CD4-positive, alpha-beta T cell treated with Interleukin-6 at 100 ng/mL for 8 hours (primary cell): ENCODE measurements around the gene MMP28.

ENCODE experiments used
- DNase-seq: peaks from one replicate; pipeline ENCODE4 v3.0.0-alpha.2; 2020; ENCODE audit warnings: mixed read lengths, low spot score

The MMP28 gene

DNA sequence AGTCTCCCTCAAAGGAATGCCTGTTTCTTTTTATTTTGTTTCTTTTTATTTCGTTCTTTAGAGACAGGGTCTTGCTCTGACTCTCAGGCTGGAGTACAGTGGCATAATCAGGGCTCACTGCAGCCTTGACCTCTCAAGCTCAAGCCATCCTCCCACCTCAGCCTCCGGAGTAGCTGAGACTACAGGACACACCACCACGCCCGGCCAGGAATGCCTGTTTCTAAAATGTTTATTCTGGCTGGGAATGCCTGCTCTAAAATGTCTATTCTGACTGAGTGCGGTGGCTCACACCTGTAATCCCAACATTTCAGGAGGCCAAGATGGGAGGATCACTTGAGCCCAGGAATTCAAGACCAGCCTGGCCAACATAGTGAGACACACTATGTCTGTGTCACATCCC is 2.5 kb upstream of the MMP28 start:
- DNase-seq, result no peak

DNA sequence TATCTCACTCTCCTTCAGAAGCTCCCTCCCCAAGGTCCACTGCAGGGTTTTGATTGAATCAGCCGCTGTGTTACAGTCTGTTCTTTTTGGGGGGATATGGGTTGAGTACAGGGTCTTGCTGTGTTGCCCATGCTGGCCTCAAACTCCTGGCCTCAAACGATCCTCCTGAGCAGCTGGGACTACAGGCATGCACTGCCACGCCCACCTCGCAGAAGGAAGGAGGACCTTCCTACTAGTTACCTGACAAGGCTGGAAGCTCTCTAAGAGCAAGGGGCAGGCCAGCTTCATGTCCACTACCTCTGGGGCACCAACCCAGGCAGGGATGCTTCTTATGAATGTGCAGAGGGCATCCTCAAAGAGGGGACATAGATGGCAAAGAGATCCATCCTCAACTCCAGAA is 1.9 kb upstream of the MMP28 start:
- DNase-seq, result no peak

DNA sequence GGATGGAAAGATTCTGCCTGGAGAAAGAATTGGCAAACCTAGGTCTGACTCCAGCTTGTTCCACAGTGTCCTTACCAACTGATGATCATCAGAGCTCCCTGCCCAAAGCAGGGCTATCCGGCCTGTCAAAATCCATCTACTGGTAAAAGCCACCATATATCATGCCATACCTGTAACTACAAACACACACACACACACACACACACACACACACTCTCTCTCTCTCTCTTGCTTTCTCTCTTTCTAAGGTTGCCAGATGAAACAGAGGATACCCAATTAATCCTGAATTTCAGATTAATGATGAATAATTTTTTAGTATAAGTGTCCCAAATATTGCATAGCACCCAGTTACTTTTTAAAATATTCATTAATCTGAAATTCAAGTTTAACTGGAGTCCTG is 1.5 kb upstream of the MMP28 start:
- DNase-seq, result no peak

GRCh38 chr17:35795871-35796265 is 427 bp upstream of the MMP28 start:
- DNase-seq, result no peak

- no peak for DNase-seq
Observed at GRCh38 chr17:35793257-35793656, 2.2 kb downstream of the MMP28 start.

GRCh38 chr17:35791681-35792350 is 3.6 kb downstream of the MMP28 start:
- DNase-seq, result no peak

GRCh38 chr17:35790841-35791240 is 4.6 kb downstream of the MMP28 start:
- no peak for DNase-seq

DNA sequence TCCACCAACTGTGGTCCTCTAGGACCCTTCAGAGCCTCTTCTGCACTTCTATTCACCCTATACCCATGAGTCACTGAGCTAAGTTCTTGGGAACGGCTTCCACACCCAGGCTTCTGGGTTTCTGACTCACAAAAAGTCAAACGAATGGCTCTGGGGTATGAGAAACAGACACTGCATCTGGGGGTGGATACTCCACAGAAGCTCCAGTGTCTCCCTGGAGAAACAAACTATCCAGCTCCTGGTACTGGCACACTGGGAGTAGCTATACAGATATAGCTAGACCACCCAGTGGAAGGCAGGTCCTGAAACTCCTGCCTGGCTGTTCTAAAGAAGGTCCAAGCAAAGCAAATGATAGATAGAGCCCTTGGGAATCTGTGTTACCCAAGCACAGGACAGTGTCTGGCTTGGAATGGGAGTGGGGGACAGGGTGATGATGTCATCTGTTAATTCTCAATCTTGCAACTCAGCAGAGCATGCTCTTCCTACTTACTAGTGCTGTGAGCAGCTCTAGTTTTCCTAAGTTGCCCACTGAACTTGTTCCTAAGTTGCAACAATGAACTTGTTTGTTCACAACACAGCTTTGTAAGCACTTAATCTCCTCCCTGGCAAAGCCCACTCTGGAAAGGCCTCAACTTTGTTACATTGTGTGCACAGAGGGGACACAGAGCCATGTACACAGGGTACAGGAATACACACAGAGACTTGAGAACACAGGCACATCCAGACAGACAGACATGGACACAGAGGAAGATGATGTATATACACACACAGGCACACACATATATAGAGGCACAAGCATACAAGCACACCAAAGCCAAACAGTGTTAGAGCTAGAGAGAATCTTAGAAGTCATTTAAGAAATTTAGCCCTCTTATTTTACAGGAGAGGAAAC is 6.7 kb downstream of the MMP28 start:
- no peak for DNase-seq

- DNase-seq, result no peak
Observed at GRCh38 chr17:35786941-35787432, 8.5 kb downstream of the MMP28 start.

DNA sequence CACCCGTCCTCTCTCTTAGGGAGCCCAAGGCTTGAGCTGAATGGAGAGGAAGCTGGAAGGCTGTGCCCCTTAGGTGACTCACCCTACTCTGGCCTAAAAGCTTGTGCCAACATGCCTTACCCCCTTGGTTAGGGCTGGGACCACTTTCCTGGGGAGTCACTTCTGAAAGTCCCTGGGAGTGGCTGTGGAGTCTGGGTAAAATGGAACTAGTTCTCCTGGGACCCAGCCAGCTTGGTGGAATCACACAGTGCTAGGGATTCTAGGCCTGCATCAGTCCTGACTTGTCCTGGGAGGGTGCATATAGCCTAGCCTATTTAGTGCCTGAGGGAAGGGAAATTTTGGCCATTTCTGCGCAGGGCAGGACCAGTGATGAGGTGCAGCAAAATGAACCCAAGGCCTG is 10.5 kb downstream of the MMP28 start:
- no peak for DNase-seq

- DNase-seq, result no peak
Observed at GRCh38 chr17:35780950-35781349, 14.5 kb downstream of the MMP28 start.

DNA sequence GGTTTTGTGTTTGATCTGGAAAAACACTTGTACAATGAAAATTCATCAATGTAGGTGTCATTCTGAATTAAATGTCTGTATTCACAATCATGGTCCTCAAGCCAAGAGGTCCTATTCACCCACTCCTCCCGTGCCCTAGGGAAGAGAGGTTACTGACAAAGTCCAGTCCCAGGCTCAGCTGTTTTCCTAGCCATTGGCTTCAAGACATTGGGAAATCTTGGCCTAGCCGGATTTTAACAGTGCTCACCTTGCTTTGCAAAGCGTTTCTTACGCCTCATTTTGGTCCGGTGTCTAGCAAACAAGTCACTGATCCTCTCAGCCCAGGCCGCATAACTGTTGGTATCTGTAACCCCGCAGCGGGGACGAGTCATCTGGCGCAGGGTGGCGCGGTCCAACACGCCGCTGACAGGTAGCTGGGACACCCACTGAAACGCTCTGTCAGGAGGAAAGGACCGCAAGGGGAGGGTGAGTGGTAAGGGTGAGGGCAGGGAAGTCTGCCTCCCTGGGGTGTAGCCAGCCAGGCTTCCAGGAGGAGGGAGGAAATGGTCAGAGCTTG is 16.7 kb downstream of the MMP28 start:
- DNase-seq, result no peak

DNA sequence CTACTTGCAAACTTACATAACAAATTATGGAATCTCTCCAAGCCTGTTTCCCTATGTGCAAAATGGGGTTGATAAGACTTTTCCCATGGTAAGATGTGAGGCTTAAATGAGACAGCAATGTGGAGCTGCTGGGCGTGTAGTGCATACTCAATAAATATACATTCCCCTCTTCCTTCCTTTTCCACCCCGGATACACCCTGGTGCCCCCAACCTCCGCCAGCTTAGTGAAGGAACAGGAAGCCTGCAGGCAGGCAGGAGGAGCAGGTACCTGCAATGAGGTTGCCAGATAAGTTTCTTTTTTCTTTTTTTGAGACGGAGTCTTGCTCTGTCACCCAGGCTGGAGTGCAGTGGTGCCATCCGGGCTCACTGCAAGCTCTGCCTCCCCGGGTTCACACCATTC is 19.9 kb downstream of the MMP28 start:
- no peak for DNase-seq

DNA sequence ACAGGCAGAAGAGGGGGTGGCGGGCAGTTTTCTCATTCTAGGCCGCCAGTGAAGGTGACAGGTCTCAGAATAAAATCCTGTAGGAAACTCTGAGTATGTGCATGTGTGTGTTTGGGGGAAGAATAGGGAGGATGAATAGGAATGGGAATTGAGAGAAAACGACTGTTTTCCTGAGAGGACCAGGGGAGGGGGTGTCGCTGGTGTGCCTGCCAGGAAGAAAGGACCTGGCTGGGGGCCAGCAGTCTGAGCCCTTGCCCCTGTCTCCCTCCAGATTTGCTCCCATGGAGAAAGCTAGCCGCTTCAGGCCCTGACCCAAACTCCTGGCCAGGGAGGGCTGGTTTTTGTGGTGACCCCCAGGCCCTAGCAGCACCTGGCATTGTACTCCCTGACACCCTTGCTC is 20.4 kb downstream of the MMP28 start:
- DNase-seq, result no peak

GRCh38 chr17:35774499-35774898 is 20.9 kb downstream of the MMP28 start:
- DNase-seq, result no peak

DNA sequence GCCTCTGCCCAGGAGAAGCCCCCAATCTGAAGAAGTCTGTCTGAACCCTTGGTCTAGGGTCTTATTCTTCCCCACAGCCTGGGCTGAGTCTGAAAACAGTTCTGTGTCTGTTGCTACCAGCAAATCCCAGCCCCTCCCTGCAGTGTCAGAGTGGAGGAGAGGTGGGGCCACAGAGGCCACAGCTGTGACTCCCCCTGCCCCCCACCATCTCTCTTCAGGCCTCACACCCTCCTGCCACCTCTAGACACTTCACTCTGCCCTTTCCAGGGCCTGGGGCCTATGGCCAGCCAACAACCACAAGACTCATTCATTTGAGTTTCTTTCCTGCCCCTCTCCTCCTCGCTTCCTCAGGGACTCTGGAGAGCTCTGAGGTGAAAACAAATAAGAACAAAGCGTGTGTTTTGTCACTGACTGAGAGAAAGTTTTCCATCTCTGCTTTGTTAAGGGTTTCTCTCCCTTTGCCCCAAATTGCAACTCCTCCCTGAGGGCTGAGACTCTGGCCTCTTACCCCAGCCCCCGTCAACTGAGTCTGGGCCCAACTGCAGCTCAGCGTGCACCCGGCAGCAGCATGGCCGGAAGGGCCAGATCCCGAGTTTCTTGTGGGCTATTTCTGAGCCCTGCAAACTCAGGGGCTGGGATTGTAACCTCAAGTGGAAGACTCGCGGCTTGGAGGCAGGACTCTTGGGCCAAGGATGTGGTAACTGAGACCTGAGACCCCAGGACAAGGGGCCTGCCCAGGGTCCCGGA is 21.6 kb downstream of the MMP28 start:
- DNase-seq, result no peak

GRCh38 chr17:35773129-35773528 is 22.3 kb downstream of the MMP28 start:
- no peak for DNase-seq

DNA sequence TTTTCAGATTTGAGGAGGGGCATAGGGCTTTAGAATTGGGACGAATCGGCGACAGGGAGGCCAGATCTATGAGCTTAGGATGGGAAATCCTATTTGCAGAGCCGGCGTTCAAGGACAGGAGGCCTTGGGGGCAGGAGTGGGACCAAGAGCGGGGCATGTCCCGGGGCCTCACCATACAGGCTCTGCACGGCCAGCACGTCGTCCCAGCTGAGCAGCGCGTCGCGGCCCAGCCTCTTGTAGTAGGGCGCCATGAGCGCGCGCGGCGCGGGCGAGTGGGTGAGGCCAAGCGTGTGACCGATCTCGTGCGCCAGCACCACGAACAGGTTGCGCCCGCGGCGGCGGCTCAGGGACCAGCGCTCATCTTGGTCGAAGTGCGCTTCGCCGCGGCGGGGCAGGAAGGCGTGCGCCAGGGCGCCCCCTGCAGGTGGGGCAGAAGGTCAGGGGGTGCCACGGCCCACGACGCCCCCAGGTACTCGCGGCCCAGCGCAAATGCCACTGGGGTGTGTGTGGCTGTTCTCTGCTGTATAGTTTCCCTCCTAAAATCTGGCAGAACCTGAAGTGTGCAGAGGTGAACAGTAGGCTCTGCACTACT is 25.4 kb downstream of the MMP28 start:
- DNase-seq, result no peak

- no peak for DNase-seq
Observed at GRCh38 chr17:35768797-35769196, 26.6 kb downstream of the MMP28 start.

DNA sequence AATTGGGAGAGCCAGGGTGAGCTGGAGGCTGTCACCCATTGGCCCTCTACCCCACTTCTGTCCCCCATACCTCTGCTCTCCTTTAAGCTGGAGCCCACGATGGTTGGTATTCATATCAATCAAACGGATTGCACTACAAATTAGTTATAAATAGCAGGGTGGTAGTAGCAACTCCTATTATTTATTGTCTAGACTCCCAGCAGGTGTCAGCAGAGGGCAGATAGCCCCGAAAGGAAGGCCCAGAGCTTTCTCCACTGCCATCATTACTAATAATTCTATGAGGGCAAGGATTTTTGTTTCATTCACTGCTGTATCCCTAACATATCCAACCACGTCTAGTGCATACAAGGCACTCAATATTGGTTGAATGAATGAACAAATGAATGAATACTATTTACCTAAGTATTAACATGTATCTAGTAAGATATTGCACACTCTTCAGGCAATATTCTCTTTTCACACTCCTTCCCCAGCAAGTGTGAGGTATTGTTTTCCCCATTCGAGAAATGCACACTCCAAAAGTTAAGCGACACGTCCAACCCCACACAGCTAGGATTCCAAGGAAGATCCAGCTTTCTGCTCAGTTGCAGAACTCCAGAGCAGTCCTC is 28.4 kb downstream of the MMP28 start:
- peak; percentile 23 for DNase-seq

- DNase-seq, result no peak
Observed at GRCh38 chr17:35766489-35766877, 29.0 kb downstream of the MMP28 start.
